ENCODE data around the gene CTNNA3. TPM values are rescaled to one million over a fixed set of nuclear protein-coding genes. Genes with fewer than 3 reads are reported as not detected.

The CTNNA3 gene
- total and polyA plus RNA-seq, 12 donors: 2.0 to 213 (median 171) TPM

- no peaks in the 10 kb centered on the region for H3K27me3 ChIP-seq
- DNase-seq (no peak), ATAC-seq (no peak)
- no peaks in the 10 kb centered on the region for H3K36me3 ChIP-seq
- intact Hi-C loops (cut with DNase I): no loop called here
- TF ChIP-seq CTCF (IDR thresholded peaks at IDR 0.05): no peak
- no peaks in the 10 kb centered on the region for H3K4me1 ChIP-seq
- H3K9me3 ChIP-seq: no peaks in the 10 kb centered on the region
- 82 to 85% methylated on average over 5 of the region's 5 CpGs for WGBS, 2 donors
- H3K27ac ChIP-seq: no peak overlapping the region
- H3K4me3 ChIP-seq: no peak overlapping the region
These were observed 1533.3 kb downstream of the CTNNA3 start for GRCh38 chr10:66162560-66163143.

GRCh38 chr10:66151346-66151745 lies 1544.6 kb downstream of the CTNNA3 start:
- 58 to 63% methylated on average over 2 of the region's 2 CpGs for WGBS, 2 donors
- Histone ChIP-seq H3K27ac (no peak overlapping the region), H3K9me3 (no peaks in the 10 kb centered on the region), H3K4me1 (no peaks in the 10 kb centered on the region), H3K27me3 (no peaks in the 10 kb centered on the region), H3K36me3 (no peaks in the 10 kb centered on the region), H3K4me3 (no peak overlapping the region)
- intact Hi-C loops (cut with DNase I): no loop called here
- no peak for ATAC-seq
- TF ChIP-seq CTCF (IDR thresholded peaks at IDR 0.05): no peak
- no peak for DNase-seq

GRCh38 chr10:66148312-66148711 lies 1547.7 kb downstream of the CTNNA3 start:
- intact Hi-C loops (cut with DNase I): no loop called here
- H3K27me3 ChIP-seq: no peaks in the 10 kb centered on the region
- H3K9me3 ChIP-seq: no peaks in the 10 kb centered on the region
- DNase-seq (no peak), ATAC-seq (no peak)
- 55 to 72% methylated on average over 3 of the region's 3 CpGs for WGBS, 2 donors
- TF ChIP-seq CTCF (IDR thresholded peaks at IDR 0.05): no peak
- H3K4me3 ChIP-seq: no peak overlapping the region
- no peak overlapping the region for H3K27ac ChIP-seq
- H3K4me1 ChIP-seq: no peaks in the 10 kb centered on the region
- no peaks in the 10 kb centered on the region for H3K36me3 ChIP-seq

- Histone ChIP-seq H3K4me3 (no peak overlapping the region), H3K27ac (no peak overlapping the region), H3K4me1 (no peaks in the 10 kb centered on the region), H3K9me3 (no peaks in the 10 kb centered on the region), H3K36me3 (no peaks in the 10 kb centered on the region), H3K27me3 (no peaks in the 10 kb centered on the region)
- intact Hi-C loops (cut with DNase I): no loop called here
- no peak for TF ChIP-seq CTCF (IDR thresholded peaks at IDR 0.05)
- ATAC-seq (no peak), DNase-seq (no peak)
- 80% methylated on average over 2 of the region's 2 CpGs for WGBS, 2 donors
These were observed 1552.0 kb downstream of the CTNNA3 start for GRCh38 chr10:66144016-66144415.
